GM18870 (cell line): ENCODE results near the gene FAAP24.
"Not testable (repeated sequence)": the region's sequence is repeated elsewhere in the genome, so short reads cannot be mapped to it uniquely, and the experiment has no call there.

Experiments
- ATAC-seq: cut with Tn5 transposase; IDR thresholded peaks from one replicate; pipeline ENCODE4 v1.9.1; 2021; ENCODE audit warnings: moderate library complexity; ENCODE audit not compliant: unreplicated experiment

Gene FAAP24

GRCh38 chr19:32997716-32998355 lies 25.8 kb downstream of the FAAP24 start:
- no peak for ATAC-seq

- ATAC-seq, result no peak
These were observed 26.7 kb downstream of the FAAP24 start for GRCh38 chr19:32998722-32999121.

- no peak for ATAC-seq
These were observed 28.5 kb downstream of the FAAP24 start for GRCh38 chr19:33000510-33000909.

GRCh38 chr19:33000910-33001309 lies 28.9 kb downstream of the FAAP24 start:
- no peak for ATAC-seq

GRCh38 chr19:33002126-33002865 lies 30.3 kb downstream of the FAAP24 start:
- ATAC-seq, result not testable (repeated sequence)

GRCh38 chr19:33003424-33004024 lies 31.5 kb downstream of the FAAP24 start:
- ATAC-seq, result not testable (repeated sequence)

GRCh38 chr19:33005440-33005839 lies 33.4 kb downstream of the FAAP24 start:
- no peak for ATAC-seq

- no peak for ATAC-seq
These were observed 36.7 kb downstream of the FAAP24 start for GRCh38 chr19:33008738-33009137.

GRCh38 chr19:33010891-33011290 lies 38.8 kb downstream of the FAAP24 start:
- ATAC-seq, result not testable (repeated sequence)

GRCh38 chr19:33022472-33023116 lies 50.6 kb downstream of the FAAP24 start:
- no peak for ATAC-seq

- no peak for ATAC-seq
These were observed 52.4 kb downstream of the FAAP24 start for GRCh38 chr19:33024398-33024797.

- not testable (repeated sequence) for ATAC-seq
These were observed 53.6 kb downstream of the FAAP24 start for GRCh38 chr19:33025468-33026238.

GRCh38 chr19:33026602-33027001 lies 54.6 kb downstream of the FAAP24 start:
- not testable (repeated sequence) for ATAC-seq
